ENCODE measurements around the gene HERC2.

HERC2 gene

DNA sequence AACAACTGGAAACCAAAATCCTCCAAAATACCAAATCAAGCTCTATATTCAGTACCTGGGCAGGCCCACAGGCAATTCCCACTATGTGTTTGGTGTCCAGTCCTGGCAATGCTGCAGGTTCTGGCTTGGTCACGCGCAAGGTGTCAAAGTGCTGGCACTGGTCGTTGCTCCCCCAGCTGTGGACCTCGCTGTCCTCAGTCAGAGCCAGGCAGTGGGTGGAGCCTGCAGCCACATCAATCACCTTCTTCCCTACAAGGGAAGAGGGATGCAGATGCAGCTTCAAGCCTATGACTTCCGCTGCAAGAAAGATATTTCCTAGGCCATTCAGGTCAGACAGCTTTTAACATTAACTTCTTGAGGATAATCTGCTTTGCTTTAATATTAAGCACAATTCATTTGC is 61.3 kb downstream of the HERC2 start:
- TF ChIP-seq, protein P1, sequence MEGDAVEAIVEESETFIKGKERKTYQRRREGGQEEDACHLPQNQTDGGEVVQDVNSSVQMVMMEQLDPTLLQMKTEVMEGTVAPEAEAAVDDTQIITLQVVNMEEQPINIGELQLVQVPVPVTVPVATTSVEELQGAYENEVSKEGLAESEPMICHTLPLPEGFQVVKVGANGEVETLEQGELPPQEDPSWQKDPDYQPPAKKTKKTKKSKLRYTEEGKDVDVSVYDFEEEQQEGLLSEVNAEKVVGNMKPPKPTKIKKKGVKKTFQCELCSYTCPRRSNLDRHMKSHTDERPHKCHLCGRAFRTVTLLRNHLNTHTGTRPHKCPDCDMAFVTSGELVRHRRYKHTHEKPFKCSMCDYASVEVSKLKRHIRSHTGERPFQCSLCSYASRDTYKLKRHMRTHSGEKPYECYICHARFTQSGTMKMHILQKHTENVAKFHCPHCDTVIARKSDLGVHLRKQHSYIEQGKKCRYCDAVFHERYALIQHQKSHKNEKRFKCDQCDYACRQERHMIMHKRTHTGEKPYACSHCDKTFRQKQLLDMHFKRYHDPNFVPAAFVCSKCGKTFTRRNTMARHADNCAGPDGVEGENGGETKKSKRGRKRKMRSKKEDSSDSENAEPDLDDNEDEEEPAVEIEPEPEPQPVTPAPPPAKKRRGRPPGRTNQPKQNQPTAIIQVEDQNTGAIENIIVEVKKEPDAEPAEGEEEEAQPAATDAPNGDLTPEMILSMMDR (IDR thresholded peaks at IDR 0.05) = no peak
- DNase-seq = no peak
- Histone ChIP-seq H3K36me3 (peaks cover 45 to 68% (median 47%) of the 10 kb centered on the region in 3 donors), H3K9me3 (no peaks in the 10 kb centered on the region), H3K27ac (no peak overlapping the region), H3K4me3 (no peak overlapping the region), H3K4me1 (no peaks in the 10 kb centered on the region), H3K27me3 (no peaks in the 10 kb centered on the region)
- intact Hi-C loops (cut with DNase I; ENCODE audit: low total_unique reads) = no loop called here

DNA sequence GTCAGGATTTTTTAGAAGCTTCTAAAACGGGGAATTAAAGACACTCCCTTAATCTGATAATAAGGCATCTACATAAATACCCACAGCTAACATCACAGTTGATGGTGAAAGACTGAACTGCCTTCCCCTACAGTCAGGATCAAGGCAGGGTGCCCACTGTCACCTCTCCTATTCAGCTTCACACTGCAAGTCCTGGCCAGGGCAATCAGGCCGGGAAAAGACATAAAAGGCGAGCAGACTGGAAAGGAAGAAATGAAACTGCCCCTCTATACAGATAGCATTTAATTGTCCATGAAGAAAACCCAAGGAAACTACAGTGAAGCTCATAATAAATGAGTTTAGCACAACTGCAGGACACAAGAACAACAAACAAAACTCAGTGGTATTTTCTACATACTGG is 61.7 kb downstream of the HERC2 start:
- H3K27me3 ChIP-seq = no peaks in the 10 kb centered on the region
- H3K27ac ChIP-seq = no peak overlapping the region
- TF ChIP-seq, protein P1 (IDR thresholded peaks at IDR 0.05) = no peak
- H3K4me1 ChIP-seq = no peaks in the 10 kb centered on the region
- peaks cover 43 to 68% (median 47%) of the 10 kb centered on the region in 3 donors for H3K36me3 ChIP-seq
- no peak overlapping the region for H3K4me3 ChIP-seq
- no peak for DNase-seq
- intact Hi-C loops (cut with DNase I; ENCODE audit: low total_unique reads) = no loop called here
- no peaks in the 10 kb centered on the region for H3K9me3 ChIP-seq

DNA sequence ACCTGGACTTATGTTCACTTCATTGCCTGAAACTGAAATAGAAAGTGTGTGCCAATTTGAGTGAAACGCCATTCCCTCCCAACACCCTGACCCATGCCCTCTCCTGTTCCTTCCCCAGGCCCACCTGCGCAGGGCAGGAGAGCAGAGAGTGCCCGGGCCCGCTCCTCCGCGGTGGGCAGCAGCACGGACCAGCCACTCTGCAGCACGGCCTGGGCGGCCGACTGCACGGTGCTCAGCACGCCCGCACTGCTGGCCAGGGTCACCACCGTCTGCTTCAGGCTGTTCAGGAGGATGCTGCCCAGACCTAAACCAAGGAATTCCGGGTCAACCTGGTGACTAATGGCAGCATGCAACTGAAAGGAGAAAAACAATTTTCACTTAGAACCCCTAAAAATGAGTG is 66.0 kb downstream of the HERC2 start:
- Histone ChIP-seq H3K9me3 (no peaks in the 10 kb centered on the region), H3K4me3 (no peak overlapping the region), H3K27me3 (no peaks in the 10 kb centered on the region), H3K4me1 (no peaks in the 10 kb centered on the region), H3K36me3 (peaks cover 51 to 79% (median 73%) of the 10 kb centered on the region in 3 donors), H3K27ac (no peak overlapping the region)
- TF ChIP-seq, protein P1 (IDR thresholded peaks at IDR 0.05) = no peak
- no peak for DNase-seq
- intact Hi-C loops (cut with DNase I; ENCODE audit: low total_unique reads) = no loop called here

DNA sequence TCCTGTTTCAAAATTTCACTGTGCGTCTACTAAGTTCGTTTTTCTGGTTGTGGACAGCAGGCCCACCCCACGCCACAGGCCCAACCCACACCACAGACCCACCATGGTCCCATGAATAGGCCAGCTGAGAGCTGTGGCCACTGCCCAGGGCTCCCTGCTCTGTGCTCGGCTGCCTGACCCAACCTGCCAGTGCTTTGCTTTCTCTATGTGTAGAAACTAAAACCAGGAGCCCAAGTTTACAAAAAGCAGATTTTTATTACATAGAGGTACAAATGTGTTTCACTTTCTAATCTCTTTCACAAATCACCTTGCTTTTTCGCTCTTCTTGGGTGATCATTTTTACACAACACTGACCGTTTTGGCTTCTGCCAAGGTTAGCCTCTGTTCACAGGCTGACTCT is 69.1 kb downstream of the HERC2 start:
- Histone ChIP-seq H3K9me3 (no peaks in the 10 kb centered on the region), H3K4me3 (no peak overlapping the region), H3K27me3 (no peaks in the 10 kb centered on the region), H3K27ac (no peak overlapping the region), H3K4me1 (no peaks in the 10 kb centered on the region), H3K36me3 (peaks cover 69 to 89% (median 87%) of the 10 kb centered on the region in 3 donors)
- TF ChIP-seq, protein P1 (IDR thresholded peaks at IDR 0.05) = no peak
- intact Hi-C loops (cut with DNase I; ENCODE audit: low total_unique reads) = loop anchor here (5.0 kb wide), 1 partner anchor 1334 kb away; no protein-coding TSS in a partner anchor
- DNase-seq = no peak

DNA sequence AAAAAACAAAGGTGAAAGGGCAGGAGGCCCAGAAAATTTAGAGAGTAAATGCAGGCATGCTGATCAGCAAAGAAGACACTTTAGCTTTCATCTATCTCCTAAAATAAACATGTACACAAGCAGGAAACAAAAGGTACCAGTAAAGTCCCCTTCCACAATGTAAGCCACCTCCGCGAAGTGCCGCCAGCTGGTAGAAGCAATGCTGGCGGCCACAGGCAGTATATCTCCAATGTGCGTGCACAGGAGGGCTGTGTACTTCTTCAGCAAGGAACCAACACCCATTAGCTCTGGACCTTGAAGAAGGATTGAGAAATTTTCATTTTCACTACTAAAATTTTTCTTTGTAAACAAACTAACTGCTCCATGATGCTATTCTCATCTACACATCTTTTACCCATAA is 75.4 kb downstream of the HERC2 start:
- DNase-seq = no peak
- TF ChIP-seq, protein P1 (IDR thresholded peaks at IDR 0.05) = no peak
- H3K27me3 ChIP-seq = no peaks in the 10 kb centered on the region
- H3K27ac ChIP-seq = no peak overlapping the region
- intact Hi-C loops (cut with DNase I; ENCODE audit: low total_unique reads) = no loop called here
- no peaks in the 10 kb centered on the region for H3K4me1 ChIP-seq
- H3K4me3 ChIP-seq = no peak overlapping the region
- peaks cover 67 to 83% (median 79%) of the 10 kb centered on the region in 3 donors for H3K36me3 ChIP-seq
- peaks cover 0 to 3% (median 0%) of the 10 kb centered on the region in 3 donors for H3K9me3 ChIP-seq

DNA sequence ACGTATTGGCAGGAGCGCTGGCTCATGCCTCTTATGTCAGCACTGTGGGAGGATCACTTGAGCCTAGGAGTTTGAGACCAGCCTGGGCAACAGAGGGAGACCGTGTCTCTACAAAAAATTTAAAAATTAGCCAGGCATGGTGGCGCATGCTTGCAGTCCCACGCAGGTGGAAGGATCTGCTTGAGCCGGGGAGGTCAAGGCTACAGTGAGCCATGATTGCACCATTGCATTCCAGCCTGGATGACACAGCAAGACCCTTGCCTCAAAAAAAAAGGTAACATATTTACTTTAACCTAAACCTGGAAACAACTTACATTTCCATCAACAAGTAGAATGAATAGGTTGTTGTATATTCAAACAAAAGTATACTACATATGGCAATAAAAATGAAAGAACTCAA is 78.1 kb downstream of the HERC2 start:
- H3K27ac ChIP-seq = no peak overlapping the region
- H3K36me3 ChIP-seq = peaks cover 61 to 76% (median 75%) of the 10 kb centered on the region in 3 donors
- no peaks in the 10 kb centered on the region for H3K27me3 ChIP-seq
- H3K9me3 ChIP-seq = peaks cover 0 to 3% (median 0%) of the 10 kb centered on the region in 3 donors
- no peak for DNase-seq
- TF ChIP-seq, protein P1 (IDR thresholded peaks at IDR 0.05) = no peak
- H3K4me3 ChIP-seq = no peak overlapping the region
- no peaks in the 10 kb centered on the region for H3K4me1 ChIP-seq
- intact Hi-C loops (cut with DNase I; ENCODE audit: low total_unique reads) = no loop called here

All from tibial artery (tissue), 4 donors.